ENCODE results near the gene ADCY1. TPM values are rescaled to one million over a fixed set of nuclear protein-coding genes. Genes with fewer than 3 reads are reported as not detected.
"Not testable (repeated sequence)": the region's sequence is repeated elsewhere in the genome, so short reads cannot be mapped to it uniquely, and the experiment has no call there.

The ADCY1 gene
- 1 to 10 TPM; 1.1 TPM for total RNA-seq

DNA sequence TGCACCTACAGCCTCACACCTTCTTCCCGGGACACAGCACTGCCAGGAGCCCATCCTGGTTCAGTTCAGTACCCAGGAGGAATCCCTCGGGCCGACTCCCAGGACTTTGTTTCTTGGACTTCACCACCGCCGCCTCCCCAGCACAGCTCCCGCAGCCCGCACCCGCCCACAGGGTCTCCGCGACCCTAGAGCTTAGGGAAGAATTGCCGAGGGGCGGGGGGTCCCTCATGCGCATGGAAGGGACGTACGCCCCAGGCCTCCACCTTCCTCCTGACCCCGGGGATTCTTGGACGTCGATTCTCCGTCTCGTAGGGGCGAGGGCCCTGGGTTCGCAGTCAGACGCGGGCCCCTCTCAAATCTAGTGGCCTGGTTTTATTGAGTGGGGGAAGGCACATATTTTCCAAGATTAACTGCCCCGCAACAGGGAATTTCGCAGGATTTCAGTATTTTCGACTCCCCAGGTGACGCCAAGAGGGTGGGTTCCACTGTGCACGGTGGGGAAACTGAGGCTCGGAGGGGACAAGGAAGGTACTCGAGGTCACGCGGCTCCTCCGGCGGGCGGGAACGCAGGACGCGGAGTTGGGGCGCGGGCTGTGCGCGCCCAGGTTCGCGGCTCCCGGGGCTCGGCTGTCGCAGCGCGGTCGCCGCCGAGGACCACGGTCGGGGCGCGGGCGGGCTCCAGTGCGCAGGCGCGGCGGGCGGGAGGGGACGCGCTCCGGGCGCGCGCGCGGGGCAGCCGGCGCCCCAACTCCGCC lies at the start of gene ADCY1:
TSS of gene ADCY1 (plus strand) at position 708 of the 755 bp plus-strand sequence. CDS start 176 bp downstream, outside the sequence.
- no peak within 1 kb of the TSS for H3K27ac ChIP-seq
- H3K4me3 ChIP-seq = peak within 1 kb of the TSS; percentile 35
- peaks cover 26% of the 10 kb centered on the region for H3K27me3 ChIP-seq
- H3K4me1 ChIP-seq = no peaks in the 10 kb centered on the region
- DNase-seq = no peak
- intact Hi-C loops (cut with DNase I) = no loop called here
- TF ChIP-seq, protein P1, sequence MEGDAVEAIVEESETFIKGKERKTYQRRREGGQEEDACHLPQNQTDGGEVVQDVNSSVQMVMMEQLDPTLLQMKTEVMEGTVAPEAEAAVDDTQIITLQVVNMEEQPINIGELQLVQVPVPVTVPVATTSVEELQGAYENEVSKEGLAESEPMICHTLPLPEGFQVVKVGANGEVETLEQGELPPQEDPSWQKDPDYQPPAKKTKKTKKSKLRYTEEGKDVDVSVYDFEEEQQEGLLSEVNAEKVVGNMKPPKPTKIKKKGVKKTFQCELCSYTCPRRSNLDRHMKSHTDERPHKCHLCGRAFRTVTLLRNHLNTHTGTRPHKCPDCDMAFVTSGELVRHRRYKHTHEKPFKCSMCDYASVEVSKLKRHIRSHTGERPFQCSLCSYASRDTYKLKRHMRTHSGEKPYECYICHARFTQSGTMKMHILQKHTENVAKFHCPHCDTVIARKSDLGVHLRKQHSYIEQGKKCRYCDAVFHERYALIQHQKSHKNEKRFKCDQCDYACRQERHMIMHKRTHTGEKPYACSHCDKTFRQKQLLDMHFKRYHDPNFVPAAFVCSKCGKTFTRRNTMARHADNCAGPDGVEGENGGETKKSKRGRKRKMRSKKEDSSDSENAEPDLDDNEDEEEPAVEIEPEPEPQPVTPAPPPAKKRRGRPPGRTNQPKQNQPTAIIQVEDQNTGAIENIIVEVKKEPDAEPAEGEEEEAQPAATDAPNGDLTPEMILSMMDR (IDR thresholded peaks at IDR 0.05) = no peak
- peak within 1 kb of the TSS in 1 of 2 donors; percentile 50 for H3K9ac ChIP-seq (ENCODE audit: low read depth in 2 of 2, low read length in 2 of 2)
- H3K9me3 ChIP-seq = no peaks in the 10 kb centered on the region
- no peaks in the 10 kb centered on the region for H3K36me3 ChIP-seq

DNA sequence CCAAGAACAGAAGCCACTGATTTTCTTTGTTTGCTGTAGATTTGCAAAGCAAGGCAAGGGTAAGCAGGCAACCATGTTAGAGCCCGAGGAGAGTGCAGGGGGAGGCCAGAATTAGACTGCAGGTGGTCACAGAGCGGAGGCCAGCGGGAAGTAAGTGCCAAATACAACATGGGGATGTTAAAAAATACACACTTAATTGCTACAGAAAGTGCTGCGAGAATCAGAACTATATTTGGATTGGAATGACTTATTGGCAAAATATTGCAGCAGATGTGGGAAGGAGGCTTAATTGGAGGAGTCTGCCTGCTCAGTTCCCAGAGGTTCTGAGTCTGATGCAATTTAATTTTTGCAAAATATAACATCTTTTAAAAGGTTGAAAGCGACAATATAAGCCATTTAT lies 49.7 kb upstream of the ADCY1 start:
- no peak overlapping the region for H3K4me3 ChIP-seq
- H3K4me1 ChIP-seq = no peaks in the 10 kb centered on the region
- no peaks in the 10 kb centered on the region for H3K36me3 ChIP-seq
- H3K27me3 ChIP-seq = no peaks in the 10 kb centered on the region
- no peaks in the 10 kb centered on the region for H3K9me3 ChIP-seq
- no peak overlapping the region for H3K9ac ChIP-seq (ENCODE audit: low read depth in 2 of 2, low read length in 2 of 2)
- intact Hi-C loops (cut with DNase I) = no loop called here
- H3K27ac ChIP-seq = no peak overlapping the region
- TF ChIP-seq, protein P1 (IDR thresholded peaks at IDR 0.05) = no peak
- no peak for DNase-seq

DNA sequence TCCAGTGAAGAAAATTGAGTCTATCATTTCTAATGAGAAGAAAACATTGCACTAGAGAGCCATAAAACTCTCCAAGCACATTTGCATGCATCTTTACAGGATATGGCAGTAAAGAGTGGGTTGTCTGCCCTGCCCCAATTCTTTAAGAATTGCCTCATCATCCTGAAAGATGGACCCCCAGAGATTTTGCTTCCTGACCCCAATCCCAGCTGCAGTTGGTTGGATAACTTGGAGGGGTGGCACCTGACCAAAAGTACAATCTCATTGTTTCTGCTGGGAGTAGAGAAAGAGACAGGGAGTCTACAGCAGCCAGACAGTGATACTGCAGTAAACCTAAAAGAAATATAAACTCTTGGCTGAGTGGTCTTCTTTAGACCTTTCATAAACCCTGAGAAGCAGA lies 49.1 kb upstream of the ADCY1 start:
- Histone ChIP-seq H3K9me3 (no peaks in the 10 kb centered on the region), H3K36me3 (no peaks in the 10 kb centered on the region), H3K4me1 (no peaks in the 10 kb centered on the region), H3K4me3 (no peak overlapping the region), H3K27me3 (no peaks in the 10 kb centered on the region), H3K27ac (no peak overlapping the region), H3K9ac (ENCODE audit: low read depth in 2 of 2, low read length in 2 of 2) (no peak overlapping the region)
- TF ChIP-seq, protein P1 (IDR thresholded peaks at IDR 0.05) = no peak
- no peak for DNase-seq
- intact Hi-C loops (cut with DNase I) = no loop called here

DNA sequence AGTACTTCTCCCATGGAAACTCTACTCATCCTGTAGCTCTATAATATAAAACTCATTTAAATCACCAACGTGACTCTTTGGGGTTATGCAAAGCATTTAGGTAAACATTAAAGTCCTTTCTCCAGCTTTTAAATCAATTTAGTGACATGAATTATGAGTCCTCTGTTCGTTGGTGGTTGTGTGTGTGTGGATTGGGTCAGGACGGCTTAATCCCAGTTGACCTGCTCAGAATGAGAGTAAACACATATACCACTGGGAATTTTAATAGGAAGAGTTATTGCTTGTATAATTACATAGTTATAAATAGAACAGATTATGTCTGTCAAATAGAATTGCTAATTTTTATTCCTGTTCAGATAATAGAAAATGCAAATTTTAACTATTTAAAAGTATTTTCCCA lies 30.7 kb upstream of the ADCY1 start:
- H3K27me3 ChIP-seq = no peaks in the 10 kb centered on the region
- no peaks in the 10 kb centered on the region for H3K4me1 ChIP-seq
- H3K9ac ChIP-seq (ENCODE audit: low read depth in 2 of 2, low read length in 2 of 2) = no peak overlapping the region
- no peak overlapping the region for H3K4me3 ChIP-seq
- no peak overlapping the region for H3K27ac ChIP-seq
- intact Hi-C loops (cut with DNase I) = no loop called here
- TF ChIP-seq, protein P1 (IDR thresholded peaks at IDR 0.05) = no peak
- H3K9me3 ChIP-seq = no peaks in the 10 kb centered on the region
- H3K36me3 ChIP-seq = no peaks in the 10 kb centered on the region
- DNase-seq = no peak

DNA sequence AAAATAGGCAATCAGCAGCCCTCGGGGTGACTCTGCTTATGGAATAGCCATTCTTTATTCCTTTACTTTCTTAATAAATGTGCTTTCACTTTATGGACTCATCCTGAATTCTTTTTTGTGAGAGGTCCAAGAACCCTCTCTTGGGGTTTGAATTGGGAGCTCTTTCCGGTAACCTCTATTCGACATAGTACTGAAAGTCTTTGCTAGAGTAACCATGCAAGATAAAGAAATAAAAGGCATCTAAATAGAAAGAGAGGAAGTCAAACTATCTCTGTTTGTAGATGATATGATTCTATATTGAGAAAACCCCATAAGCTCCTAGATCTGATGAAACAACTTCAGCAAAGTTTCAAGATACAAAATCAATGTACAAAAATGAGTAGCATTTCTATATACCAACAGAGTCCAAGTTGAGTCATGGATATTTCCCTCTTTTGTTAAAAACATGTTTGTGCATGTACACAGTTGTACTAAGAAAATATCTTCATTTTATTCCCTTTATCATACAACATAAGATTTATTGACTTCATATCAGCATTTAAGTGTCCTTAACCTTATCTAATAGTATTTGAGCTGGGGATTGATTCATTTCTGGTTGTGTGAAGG lies 29.0 kb upstream of the ADCY1 start:
- H3K4me1 ChIP-seq; H3K27ac ChIP-seq; DNase-seq; H3K36me3 ChIP-seq; H3K27me3 ChIP-seq; H3K9ac ChIP-seq (ENCODE audit: low read depth in 2 of 2, low read length in 2 of 2); H3K9me3 ChIP-seq; H3K4me3 ChIP-seq; intact Hi-C loops (cut with DNase I): not testable (repeated sequence)

DNA sequence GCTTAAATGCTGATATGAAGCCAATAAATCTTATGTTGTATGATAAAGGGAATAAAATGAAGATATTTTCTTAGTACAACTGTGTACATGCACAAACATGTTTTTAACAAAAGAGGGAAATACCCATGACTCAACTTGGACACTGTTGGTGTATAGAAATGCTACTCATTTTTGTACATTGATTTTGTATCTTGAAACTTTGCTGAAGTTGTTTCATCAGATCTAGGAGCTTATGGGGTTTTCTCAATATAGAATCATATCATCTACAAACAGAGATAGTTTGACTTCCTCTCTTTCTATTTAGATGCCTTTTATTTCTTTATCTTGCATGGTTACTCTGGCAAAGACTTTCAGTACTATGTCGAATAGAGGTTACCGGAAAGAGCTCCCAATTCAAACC lies 25.3 kb upstream of the ADCY1 start:
- H3K4me1 ChIP-seq; H3K27ac ChIP-seq; H3K9ac ChIP-seq (ENCODE audit: low read depth in 2 of 2, low read length in 2 of 2); H3K36me3 ChIP-seq; intact Hi-C loops (cut with DNase I); H3K27me3 ChIP-seq; H3K9me3 ChIP-seq; DNase-seq; H3K4me3 ChIP-seq: not testable (repeated sequence)
